PFSK-1 (cell line): ENCODE results near the gene PFKFB3.

Source experiments
- FOXP2 ChIP-seq: optimal IDR thresholded peaks from 2 replicates; pipeline ENCODE3; 2011; ENCODE audit warnings: borderline replicate concordance, control low read depth, inconsistent platforms; ENCODE audit not compliant: insufficient read depth; ENCODE audit errors: extremely low read length, extremely low read depth
- POLR2AphosphoS5 ChIP-seq: IDR thresholded peaks from 2 replicates; pipeline ENCODE4 v1.6.1; 2012; ENCODE audit warnings: low read depth, mild to moderate bottlenecking, control low read depth, low read length, moderate library complexity
- REST ChIP-seq, 2 experiments: IDR thresholded peaks; 2 replicates each; pipeline versions ENCODE4 v1.6.1 to v1.8.0; 2011 to 2012; ENCODE audit warnings: low read depth in 2 of 2, low read length in 2 of 2, control low read depth in 1 of 2, inconsistent platforms in 1 of 2, mild to moderate bottlenecking in 1 of 2, moderate library complexity in 1 of 2; ENCODE audit not compliant: insufficient read depth in 1 of 2
- SIN3A ChIP-seq: IDR thresholded peaks from 2 replicates; pipeline ENCODE4 v1.6.1; 2012; ENCODE audit warnings: mild to moderate bottlenecking, low read length, moderate library complexity, borderline replicate concordance; ENCODE audit not compliant: insufficient read depth
- TAF1 ChIP-seq: IDR thresholded peaks from 2 replicates; pipeline ENCODE4 v1.6.1; 2012; ENCODE audit warnings: low read length, control low read depth, borderline replicate concordance; ENCODE audit not compliant: insufficient read depth

PFKFB3 gene

GRCh38 chr10:6162589-6163356 is 40.0 kb upstream of the PFKFB3 start:
- TF ChIP-seq REST (IDR thresholded peaks at IDR 0.05; ENCODE audit: insufficient read depth in 1 of 2, low read depth in 2 of 2, low read length in 2 of 2), result no peak
- TF ChIP-seq TAF1, result no peak
- no peak for TF ChIP-seq SIN3A
- no peak for TF ChIP-seq POLR2AphosphoS5
- no peak for TF ChIP-seq FOXP2

- no peak; the same call in 1 of the 2 replicates for TF ChIP-seq TAF1
- TF ChIP-seq POLR2AphosphoS5, result peak; percentile 76; the same call in 1 of the 2 replicates
- TF ChIP-seq SIN3A, result peak; percentile 73
- peak; percentile 96 for TF ChIP-seq FOXP2
- TF ChIP-seq REST (IDR thresholded peaks at IDR 0.05; ENCODE audit: insufficient read depth in 1 of 2, low read depth in 2 of 2, low read length in 2 of 2), result 0 out of 4 replicates have a peak, but pooled peaks of 1 of the 2 experiments have one; percentile 14
Observed at GRCh38 chr10:6163364-6164270, 39.1 kb upstream of the PFKFB3 start.

- TF ChIP-seq SIN3A (no peak), REST (IDR thresholded peaks at IDR 0.05; ENCODE audit: insufficient read depth in 1 of 2, low read depth in 2 of 2, low read length in 2 of 2) (no peak), FOXP2 (no peak), TAF1 (no peak), POLR2AphosphoS5 (no peak)
Observed at GRCh38 chr10:6164271-6165095, 38.2 kb upstream of the PFKFB3 start.

- no peak for TF ChIP-seq POLR2AphosphoS5
- TF ChIP-seq SIN3A, result no peak
- no peak for TF ChIP-seq FOXP2
- TF ChIP-seq TAF1, result no peak
- no peak for TF ChIP-seq REST (IDR thresholded peaks at IDR 0.05; ENCODE audit: insufficient read depth in 1 of 2, low read depth in 2 of 2, low read length in 2 of 2)
Observed at GRCh38 chr10:6165221-6165725, 37.5 kb upstream of the PFKFB3 start.
